Stomach smooth muscle (tissue), 2 donors: ENCODE results near the gene GRAMD2A.

Experiments
- H3K27ac ChIP-seq: one replicate; pipeline ENCODE4 v1.7.0; 2013; ENCODE audit warnings: mild to moderate bottlenecking, low read length, inconsistent platforms
- H3K27me3 ChIP-seq, 2 donors: one replicate each; pipeline ENCODE4 v1.7.0; 2013; ENCODE audit warnings: low read length in 2 of 2; ENCODE audit not compliant: insufficient read depth in 2 of 2, control insufficient read depth in 1 of 2
- H3K36me3 ChIP-seq, 2 donors: one replicate each; pipeline ENCODE4 v1.7.0; 2013; ENCODE audit warnings: low read length in 2 of 2; ENCODE audit not compliant: control insufficient read depth in 2 of 2, insufficient read depth in 2 of 2
- H3K4me1 ChIP-seq: one replicate; pipeline ENCODE4 v1.7.0; 2013; ENCODE audit warnings: low read length; ENCODE audit not compliant: control insufficient read depth, insufficient read depth
- H3K4me3 ChIP-seq, 2 donors: one replicate each; pipeline ENCODE4 v1.7.0; 2013; ENCODE audit warnings: low read length in 2 of 2
- H3K9ac ChIP-seq, 2 donors: one replicate each; pipeline ENCODE4 v1.7.0; 2013; ENCODE audit warnings: low read length in 2 of 2, mild to moderate bottlenecking in 1 of 2
- H3K9me3 ChIP-seq, 2 donors: one replicate each; pipeline ENCODE4 v1.7.0; 2013; ENCODE audit warnings: low read length in 2 of 2; ENCODE audit not compliant: control insufficient read depth in 2 of 2
- donor health status: healthy.
- donor health status: Pancreatic carcinoma.

Gene GRAMD2A

DNA sequence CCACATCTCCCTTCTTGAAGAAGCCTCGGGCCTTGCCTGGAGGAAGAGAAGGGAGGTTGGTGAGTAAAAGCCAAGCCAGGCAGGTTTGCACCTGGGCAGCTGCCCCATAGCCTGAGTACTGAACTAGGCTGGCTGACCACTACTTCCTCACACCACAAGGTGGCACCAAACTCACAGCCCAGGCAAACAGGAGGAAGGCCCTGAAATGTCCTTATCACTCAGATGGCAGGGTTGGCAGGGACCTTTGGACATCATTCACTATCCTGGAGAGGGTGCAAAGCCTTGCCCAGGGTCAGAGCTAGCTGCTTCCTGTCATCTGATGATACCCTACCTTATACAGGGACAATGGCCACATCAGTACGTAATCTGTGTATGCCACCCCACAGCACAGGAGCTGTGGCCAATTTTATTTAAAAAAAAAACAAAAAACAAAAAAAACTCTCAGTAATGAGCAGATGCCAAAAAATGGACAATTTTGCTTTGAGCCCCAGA, 2.2 kb upstream of the GRAMD2A start:
- no peak overlapping the region for H3K9ac ChIP-seq
- H3K4me1 ChIP-seq: peaks cover 41% of the 10 kb centered on the region
- no peaks in the 10 kb centered on the region for H3K9me3 ChIP-seq
- H3K4me3 ChIP-seq: no peak overlapping the region
- peaks cover 44 to 47% of the 10 kb centered on the region in 2 donors for H3K36me3 ChIP-seq
- H3K27me3 ChIP-seq: peaks cover 10 to 11% of the 10 kb centered on the region in 2 donors
- no peak overlapping the region for H3K27ac ChIP-seq

DNA sequence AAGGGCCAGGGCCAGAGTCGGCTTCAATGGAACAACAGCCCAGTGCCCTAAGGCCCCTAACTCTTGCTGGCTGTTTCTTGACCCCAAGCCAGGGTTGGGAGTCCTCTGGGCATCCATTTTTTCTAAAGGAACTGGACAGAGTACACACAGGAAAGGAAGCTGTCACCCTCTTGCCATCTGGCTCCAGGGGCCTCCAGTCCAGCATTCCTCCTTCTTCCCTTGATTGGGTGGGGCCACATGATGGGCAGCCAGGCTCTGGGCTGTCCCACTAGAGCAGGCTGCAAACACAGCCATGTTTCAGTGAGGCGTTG, 1.6 kb upstream of the GRAMD2A start:
- peaks cover 38% of the 10 kb centered on the region for H3K4me1 ChIP-seq
- H3K9ac ChIP-seq: no peak overlapping the region
- H3K36me3 ChIP-seq: peaks cover 38 to 41% of the 10 kb centered on the region in 2 donors
- no peaks in the 10 kb centered on the region for H3K9me3 ChIP-seq
- no peak overlapping the region for H3K4me3 ChIP-seq
- H3K27me3 ChIP-seq: peaks cover 10 to 11% of the 10 kb centered on the region in 2 donors
- H3K27ac ChIP-seq: no peak overlapping the region

DNA sequence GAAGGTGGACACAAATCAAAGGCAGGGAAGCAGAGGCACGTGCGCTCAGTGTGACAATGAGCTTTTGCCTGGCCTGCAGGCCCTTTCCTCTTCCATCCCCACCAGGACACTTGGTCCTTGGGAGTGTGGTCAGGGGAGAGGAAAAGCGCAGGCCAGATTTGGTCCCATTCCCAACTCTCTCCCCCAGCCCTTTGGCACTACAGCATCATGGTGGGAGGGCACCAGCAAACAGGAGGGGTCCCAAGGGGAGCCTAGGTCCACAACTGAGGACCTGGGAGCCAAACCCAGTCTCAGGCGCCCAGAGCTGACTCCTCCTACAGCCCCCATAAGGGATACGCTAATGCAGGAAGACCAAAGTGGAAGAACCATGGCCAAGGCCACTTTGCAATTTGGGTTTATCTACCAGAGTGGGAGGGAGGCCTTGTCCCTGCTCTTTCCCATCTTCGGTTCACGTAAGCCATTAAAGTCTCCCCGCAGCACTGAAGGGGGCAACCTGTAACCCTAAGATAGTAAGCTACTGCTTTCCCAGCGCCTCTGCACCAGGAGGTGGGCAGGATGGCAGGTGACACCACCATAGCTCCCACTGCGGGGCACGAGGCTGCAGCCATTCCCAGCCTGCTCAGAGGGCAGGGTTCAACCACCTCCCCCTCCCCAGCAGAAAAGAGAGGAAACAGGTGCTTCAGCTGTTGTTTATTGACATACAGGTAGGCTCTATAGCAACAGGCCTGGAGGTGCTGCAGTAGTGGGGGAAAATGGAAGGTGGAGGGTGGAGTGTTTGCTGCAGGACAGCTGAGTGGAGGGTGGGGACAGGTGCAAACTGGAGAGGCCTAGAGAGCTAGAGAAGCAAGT, 993 bp upstream of the GRAMD2A start:
- Histone ChIP-seq H3K27ac (no peak overlapping the region), H3K4me1 (peaks cover 32% of the 10 kb centered on the region), H3K9me3 (no peaks in the 10 kb centered on the region), H3K9ac (no peak overlapping the region), H3K36me3 (peaks cover 38 to 39% of the 10 kb centered on the region in 2 donors), H3K4me3 (no peak overlapping the region), H3K27me3 (peaks cover 10 to 11% of the 10 kb centered on the region in 2 donors)

DNA sequence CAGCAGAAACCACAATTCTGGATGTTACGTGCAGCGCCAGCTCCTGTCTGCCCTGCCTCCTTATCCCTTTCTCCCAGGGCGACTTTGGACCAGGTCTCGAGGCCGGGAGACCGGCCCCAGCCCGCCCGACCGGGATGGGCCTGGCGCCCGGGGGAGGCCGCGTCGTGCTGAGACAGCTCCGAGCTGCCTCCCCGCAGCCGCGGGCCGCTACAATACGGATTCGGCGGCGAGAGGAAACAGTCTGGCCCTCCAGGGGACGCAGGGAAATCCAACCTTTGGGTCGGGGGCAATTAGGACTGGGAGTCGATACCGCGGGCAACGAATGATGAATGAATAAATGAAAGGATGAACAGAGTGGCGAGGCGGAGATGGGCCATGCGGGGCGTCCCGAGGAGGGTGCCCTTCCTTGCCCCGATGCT, 537 bp downstream of the GRAMD2A start:
- Histone ChIP-seq H3K9ac (peak overlapping the region; percentile 42 to 49), H3K4me1 (peaks cover 20% of the 10 kb centered on the region), H3K27ac (no peak overlapping the region), H3K4me3 (peak overlapping the region; percentile 54 to 72), H3K9me3 (no peaks in the 10 kb centered on the region), H3K27me3 (peaks cover 10 to 11% of the 10 kb centered on the region in 2 donors), H3K36me3 (peaks cover 27 to 30% of the 10 kb centered on the region in 2 donors)

DNA sequence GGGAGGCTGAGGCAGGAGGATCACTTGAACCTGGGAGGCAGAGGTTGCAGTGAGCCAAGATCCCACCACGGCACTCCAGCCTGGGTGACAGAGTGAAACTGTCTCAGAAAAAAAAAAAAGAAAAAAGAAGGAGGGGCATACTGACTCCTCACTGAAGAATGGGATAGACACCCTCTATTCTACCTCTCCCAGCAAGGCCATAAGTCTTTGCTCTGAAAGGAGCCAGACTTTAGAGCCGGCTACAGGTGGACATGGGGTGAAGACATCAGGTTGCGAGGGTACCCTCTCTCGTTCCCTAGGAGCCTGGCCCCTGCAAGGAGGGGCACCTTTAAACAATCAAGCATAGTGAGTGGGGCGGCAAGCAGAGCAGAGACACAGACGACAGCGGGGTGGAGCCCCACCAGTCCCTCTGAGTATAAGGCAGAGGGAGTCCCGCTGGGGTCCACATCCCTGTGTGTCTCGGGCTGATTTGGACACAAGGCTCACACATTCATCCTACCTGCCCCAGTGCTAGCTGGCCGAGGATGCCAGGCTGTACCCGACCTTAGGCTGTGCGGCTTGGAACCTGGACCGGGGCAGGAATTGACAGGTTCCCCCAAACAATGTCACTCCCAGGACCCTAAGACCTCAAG, 1.1 kb downstream of the GRAMD2A start:
- peak overlapping the region in 1 of 2 donors; percentile 42 for H3K9ac ChIP-seq
- H3K4me1 ChIP-seq: peaks cover 18% of the 10 kb centered on the region
- H3K4me3 ChIP-seq: peak overlapping the region; percentile 54 to 72
- H3K9me3 ChIP-seq: no peaks in the 10 kb centered on the region
- peaks cover 21 to 25% of the 10 kb centered on the region in 2 donors for H3K36me3 ChIP-seq
- H3K27ac ChIP-seq: no peak overlapping the region
- peaks cover 10 to 11% of the 10 kb centered on the region in 2 donors for H3K27me3 ChIP-seq

DNA sequence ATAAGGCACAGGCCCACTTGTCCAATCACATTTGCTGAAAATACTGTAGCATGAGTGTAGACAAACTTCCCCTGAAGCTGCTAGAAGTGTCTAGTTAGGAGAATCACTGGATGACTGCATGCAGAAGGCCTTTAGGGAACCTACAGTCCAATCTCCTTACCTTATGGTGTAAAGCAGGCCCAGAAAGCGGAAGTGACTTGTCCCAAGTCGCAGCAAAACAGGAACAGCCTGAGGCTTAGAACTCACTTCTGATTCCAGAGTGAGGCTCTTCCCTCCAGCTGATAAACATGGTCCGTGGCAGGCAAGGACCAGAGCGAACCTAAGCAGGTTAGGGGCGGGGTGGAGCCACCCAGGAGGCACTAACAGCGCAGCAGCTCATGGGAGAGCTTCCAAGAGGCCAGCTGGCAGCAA, 2.5 kb downstream of the GRAMD2A start:
- Histone ChIP-seq H3K4me3 (no peak overlapping the region), H3K4me1 (peaks cover 13% of the 10 kb centered on the region), H3K9me3 (no peaks in the 10 kb centered on the region), H3K9ac (no peak overlapping the region), H3K27ac (no peak overlapping the region), H3K36me3 (peaks cover 9 to 11% of the 10 kb centered on the region in 2 donors), H3K27me3 (peaks cover 10 to 11% of the 10 kb centered on the region in 2 donors)

DNA sequence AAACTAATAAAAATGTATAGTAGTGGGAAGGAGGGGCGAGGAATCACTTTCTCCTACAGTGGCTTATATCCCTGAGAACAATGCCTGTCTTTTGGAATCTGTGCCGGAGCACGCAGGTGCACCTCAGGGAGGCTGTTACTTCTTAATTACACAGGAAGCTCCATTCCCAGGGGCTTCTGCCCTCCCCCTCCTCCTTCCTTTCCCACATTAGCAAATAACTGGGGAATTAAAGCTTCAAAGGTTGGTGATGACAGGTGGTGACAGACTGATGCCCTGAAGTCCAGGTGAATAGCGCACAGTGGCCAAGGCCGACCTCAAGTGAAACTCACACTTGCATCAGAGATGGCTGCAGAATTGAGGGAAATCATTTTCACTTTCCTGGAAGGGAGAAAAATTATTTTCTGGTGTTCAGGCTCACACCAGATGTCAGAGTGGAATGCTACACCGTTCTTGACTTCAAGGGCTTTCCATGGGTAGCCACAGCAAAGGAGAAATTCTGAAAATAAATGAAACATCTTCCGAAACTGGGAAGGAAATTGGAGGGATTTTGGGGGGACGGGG, 3.7 kb downstream of the GRAMD2A start:
- Histone ChIP-seq H3K4me3 (no peak overlapping the region), H3K9me3 (no peaks in the 10 kb centered on the region), H3K9ac (no peak overlapping the region), H3K36me3 (peaks cover 3% of the 10 kb centered on the region in 2 donors), H3K27ac (no peak overlapping the region), H3K4me1 (peaks cover 9% of the 10 kb centered on the region), H3K27me3 (peaks cover 10 to 11% of the 10 kb centered on the region in 2 donors)

DNA sequence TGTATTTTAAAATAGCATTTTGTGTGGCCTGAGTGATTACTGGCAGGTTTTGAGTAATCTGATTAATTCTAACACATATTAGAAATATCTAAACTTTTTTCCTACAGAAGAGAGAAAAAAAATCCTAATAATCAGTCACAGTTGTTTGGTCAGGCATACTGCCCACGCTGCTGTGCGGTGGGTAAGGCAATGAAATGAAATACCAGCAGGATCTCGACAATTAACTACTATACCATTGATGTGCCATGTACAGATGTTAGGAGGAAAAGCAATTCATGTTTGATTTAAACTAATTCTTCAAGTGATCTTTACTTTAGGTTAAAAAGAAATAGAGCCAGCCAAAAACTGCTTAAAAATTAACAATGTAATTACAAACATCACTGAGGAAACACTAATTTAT, 5.2 kb downstream of the GRAMD2A start:
- Histone ChIP-seq H3K4me3 (no peak overlapping the region), H3K27me3 (peaks cover 10% of the 10 kb centered on the region in 2 donors), H3K27ac (no peak overlapping the region), H3K4me1 (peaks cover 8% of the 10 kb centered on the region), H3K9ac (no peak overlapping the region), H3K36me3 (no peaks in the 10 kb centered on the region), H3K9me3 (no peaks in the 10 kb centered on the region)

DNA sequence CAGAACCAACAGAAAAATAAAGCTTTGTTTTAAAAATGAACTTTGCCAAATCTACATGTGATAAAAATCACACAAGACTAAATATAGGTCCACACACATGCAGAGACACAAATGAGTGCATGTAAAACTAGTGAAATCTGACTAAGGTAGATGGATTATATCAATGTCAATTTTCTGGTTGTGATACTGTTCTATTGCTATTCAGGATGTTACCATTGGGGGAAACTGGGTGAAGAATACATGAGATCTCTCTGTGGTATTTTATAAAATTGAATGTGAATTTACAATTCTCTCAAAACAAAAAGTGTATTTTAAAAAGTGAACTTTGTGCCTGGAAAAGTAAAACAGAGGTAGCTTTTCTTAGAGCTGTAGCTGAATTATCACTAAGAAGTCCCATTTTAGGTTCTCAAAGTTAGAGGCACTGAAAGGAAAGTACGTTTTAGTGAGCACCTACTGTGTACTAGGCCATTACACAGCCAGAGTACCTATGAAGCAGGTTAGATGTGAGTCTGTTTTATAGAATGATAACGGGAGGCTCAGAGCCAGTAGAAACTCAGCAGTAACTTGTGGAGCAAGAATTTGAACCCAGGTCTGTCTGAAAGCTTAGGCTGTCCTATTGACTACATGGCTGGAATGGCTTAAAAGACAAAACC, 8.2 kb downstream of the GRAMD2A start:
- H3K4me3 ChIP-seq: no peak overlapping the region
- H3K9me3 ChIP-seq: no peaks in the 10 kb centered on the region
- H3K27me3 ChIP-seq: peaks cover 1 to 3% of the 10 kb centered on the region in 2 donors
- no peaks in the 10 kb centered on the region for H3K36me3 ChIP-seq
- no peak overlapping the region for H3K27ac ChIP-seq
- peaks cover 2% of the 10 kb centered on the region for H3K4me1 ChIP-seq
- H3K9ac ChIP-seq: no peak overlapping the region

DNA sequence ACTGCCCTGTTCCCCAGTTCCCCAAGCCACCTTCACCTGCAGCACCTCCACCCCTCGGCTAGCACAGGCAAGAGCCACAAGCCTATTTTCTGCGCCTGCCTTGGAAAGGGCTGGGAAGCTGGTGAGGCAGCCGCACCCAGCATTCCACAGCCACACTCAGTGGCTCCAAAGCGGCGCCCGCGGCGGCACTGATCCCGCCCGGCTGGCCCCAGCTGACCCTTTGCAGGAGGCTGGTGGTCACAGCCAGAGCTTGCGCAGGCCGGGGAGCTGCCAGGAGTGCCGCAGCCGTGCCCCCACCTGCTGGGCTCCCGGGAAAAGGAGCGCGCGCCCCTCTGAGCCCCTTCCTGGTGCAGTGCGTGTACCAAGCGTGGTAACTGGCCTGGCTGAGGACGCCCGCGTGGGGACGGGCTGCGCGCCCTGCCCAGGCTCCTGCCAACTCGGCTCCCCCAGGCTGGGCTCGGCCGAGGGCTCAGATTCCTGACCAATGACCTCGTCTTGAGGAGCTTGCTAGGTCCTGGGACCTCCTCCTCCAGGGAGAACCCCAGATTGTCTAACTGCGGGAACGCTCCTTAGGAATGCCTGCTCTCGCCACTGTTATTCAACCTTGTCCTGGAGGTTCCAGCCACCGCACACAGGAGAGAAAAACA, 13.3 kb downstream of the GRAMD2A start:
- no peak overlapping the region for H3K9ac ChIP-seq
- H3K9me3 ChIP-seq: no peaks in the 10 kb centered on the region
- no peak overlapping the region for H3K27ac ChIP-seq
- no peaks in the 10 kb centered on the region for H3K36me3 ChIP-seq
- H3K27me3 ChIP-seq: peaks cover 21 to 24% of the 10 kb centered on the region in 2 donors
- peaks cover 19% of the 10 kb centered on the region for H3K4me1 ChIP-seq
- H3K4me3 ChIP-seq: peak overlapping the region; percentile 43 to 54
